HEK293T (cell line): ENCODE measurements around the gene RNF31.
A peak's percentile ranks its signal among the peaks of the same experiment; 100 is the strongest.

Experiments
- CTCF ChIA-PET: fragments of 350-600 bp; formaldehyde crosslinking; extraction: SDS; loops from one replicate; lab custom pipeline; 2021; ENCODE audit warnings: antibody characterized with exemption, inconsistent platforms; lab: Yijun Ruan, JAX
- POLR2A ChIA-PET: fragments of 350-600 bp; formaldehyde crosslinking; extraction: SDS; loops from one replicate; lab custom pipeline; 2020; ENCODE audit warnings: antibody characterized with exemption, inconsistent platforms; lab: Yijun Ruan, JAX
- DNase-seq: peaks from one replicate; pipeline ENCODE4 v3.0.0; 2012; ENCODE audit warnings: mixed read lengths; ENCODE audit errors: extremely low spot score
- ARNT ChIP-seq: fragments of 450-650 bp; IDR thresholded peaks from 2 replicates; pipeline ENCODE4 v1.6.1; 2017; ENCODE audit warnings: mild to moderate bottlenecking
- BHLHE40 ChIP-seq: fragments of 450-650 bp; IDR thresholded peaks from 2 replicates; pipeline ENCODE4 v1.6.1; 2016; ENCODE audit warnings: mild to moderate bottlenecking, moderate library complexity, borderline replicate concordance
- CTBP1 ChIP-seq: fragments of 450-650 bp; IDR thresholded peaks from 2 replicates; pipeline ENCODE4 v1.6.1; 2016; ENCODE audit warnings: borderline replicate concordance
- ELF4 ChIP-seq: fragments of 450-650 bp; IDR thresholded peaks from 2 replicates; pipeline ENCODE4 v1.6.1; 2017; ENCODE audit warnings: antibody characterized with exemption
- FOXA1 ChIP-seq: fragments of 450-650 bp; IDR thresholded peaks from 2 replicates; pipeline ENCODE4 v1.6.1; 2016; ENCODE audit warnings: mild to moderate bottlenecking
- FOXK2 ChIP-seq: fragments of 450-650 bp; IDR thresholded peaks from 2 replicates; pipeline ENCODE4 v1.6.1; 2016; ENCODE audit warnings: mild to moderate bottlenecking
- FOXM1 ChIP-seq: fragments of 450-650 bp; IDR thresholded peaks from 2 replicates; pipeline ENCODE4 v1.6.1; 2017; ENCODE audit warnings: mild to moderate bottlenecking, borderline replicate concordance
- HDGF ChIP-seq: fragments of 450-650 bp; IDR thresholded peaks from 2 replicates; pipeline ENCODE4 v1.6.1; 2017; ENCODE audit warnings: antibody characterized with exemption, borderline replicate concordance
- L3MBTL2 ChIP-seq: fragments of 450-650 bp; conservative IDR thresholded peaks from 2 replicates; pipeline ENCODE4 v1.6.1; 2016; ENCODE audit warnings: mild to moderate bottlenecking
- LEF1 ChIP-seq: fragments of 450-650 bp; IDR thresholded peaks from 2 replicates; pipeline ENCODE4 v1.6.1; 2017; ENCODE audit warnings: mild to moderate bottlenecking, borderline replicate concordance
- NFRKB ChIP-seq: fragments of 450-650 bp; IDR thresholded peaks from 2 replicates; pipeline ENCODE4 v1.6.1; 2016; ENCODE audit warnings: mild to moderate bottlenecking, moderate library complexity
- SP1 ChIP-seq: fragments of 450-650 bp; IDR thresholded peaks from 2 replicates; pipeline ENCODE4 v1.6.1; 2017
- SUZ12 ChIP-seq: fragments of 450-650 bp; IDR thresholded peaks from 2 replicates; pipeline ENCODE4 v1.6.1; 2016; ENCODE audit warnings: mild to moderate bottlenecking
- TARDBP ChIP-seq: fragments of 450-650 bp; IDR thresholded peaks from 2 replicates; pipeline ENCODE4 v1.6.1; 2016
- ZNF384 ChIP-seq: fragments of 450-650 bp; IDR thresholded peaks from 2 replicates; pipeline ENCODE4 v1.6.1; 2016
- TF ChIP-seq, protein P1 (sequence below): fragments of 450-650 bp; IDR thresholded peaks from 2 replicates; pipeline ENCODE4 v1.6.1; 2016

The RNF31 gene

DNA sequence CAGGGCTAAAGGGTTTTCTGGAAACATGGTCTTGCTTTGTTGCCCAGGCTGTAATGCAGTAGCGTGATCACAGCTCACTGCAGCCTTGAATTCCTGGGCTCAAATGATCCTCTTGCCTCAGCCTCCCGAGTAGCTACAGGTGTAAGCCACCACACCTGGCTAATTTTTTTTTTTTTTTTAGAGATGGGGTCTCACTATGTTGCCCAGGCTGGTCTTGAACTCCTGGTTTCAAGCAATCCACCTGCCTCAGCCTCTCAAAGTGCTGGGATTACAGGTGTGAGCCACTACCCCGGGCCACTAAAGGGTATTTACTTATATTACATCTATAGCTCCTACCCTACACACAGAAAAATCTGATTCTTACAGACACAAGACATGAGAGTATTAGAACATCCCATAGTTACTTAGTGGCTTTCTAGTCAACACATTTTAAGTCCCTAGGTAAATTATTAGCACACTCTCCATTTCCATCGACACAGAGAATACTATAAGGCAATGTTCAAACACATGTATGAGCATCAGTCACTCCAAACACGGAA is 38.9 kb upstream of the RNF31 start:
- no peak for TF ChIP-seq CTBP1
- CTCF ChIA-PET = interaction anchor here (0.6 to 8.1 kb wide), 27 partner anchors 8 to 200 kb away, joined by 3 to 114 read pairs (median 5); partner anchors contain the start of genes CARMIL3, CHMP4A, CIDEB and EMC9
- no peak for DNase-seq
- POLR2A ChIA-PET = interaction anchor here (0.9 to 9.8 kb wide), 11 partner anchors 14 to 87 kb away, joined by 3 to 162 read pairs (median 7); partner anchors contain the start of genes CARMIL3, EMC9, IPO4 and IRF9

DNA sequence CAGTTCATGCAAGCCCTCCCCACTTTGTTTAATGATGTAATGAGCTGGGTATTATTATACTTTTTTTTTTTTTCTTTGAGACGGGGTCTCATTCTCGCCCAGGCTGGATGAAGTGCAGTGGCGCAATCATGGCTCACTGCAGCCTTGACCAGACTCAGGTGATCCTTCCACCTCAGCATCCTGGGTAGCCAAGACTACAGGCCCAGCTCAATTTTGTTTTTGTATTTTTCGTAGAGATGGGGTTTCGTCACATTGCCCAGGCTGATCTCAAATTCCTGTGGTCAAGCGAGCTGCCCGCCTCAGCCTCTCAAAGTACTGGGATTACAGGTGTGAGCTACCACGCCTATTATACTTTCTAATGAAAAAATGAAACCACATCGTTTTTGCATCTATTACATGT is 37.2 kb upstream of the RNF31 start:
- CTCF ChIA-PET = interaction anchor here (0.6 to 8.1 kb wide), 8 partner anchors 9 to 1051 kb away, joined by 3 to 114 read pairs (median 4); partner anchors contain the start of gene PCK2
- POLR2A ChIA-PET = interaction anchor here (1.3 to 9.8 kb wide), 4 partner anchors 15 to 50 kb away, joined by 3 to 162 read pairs (median 9); partner anchors contain the start of genes EMC9, PCK2 and PSME1
- no peak for DNase-seq
- TF ChIP-seq FOXA1 (no peak), CTBP1 (no peak), ARNT (no peak), FOXM1 (no peak), BHLHE40 (no peak)
- TF ChIP-seq, protein P1, sequence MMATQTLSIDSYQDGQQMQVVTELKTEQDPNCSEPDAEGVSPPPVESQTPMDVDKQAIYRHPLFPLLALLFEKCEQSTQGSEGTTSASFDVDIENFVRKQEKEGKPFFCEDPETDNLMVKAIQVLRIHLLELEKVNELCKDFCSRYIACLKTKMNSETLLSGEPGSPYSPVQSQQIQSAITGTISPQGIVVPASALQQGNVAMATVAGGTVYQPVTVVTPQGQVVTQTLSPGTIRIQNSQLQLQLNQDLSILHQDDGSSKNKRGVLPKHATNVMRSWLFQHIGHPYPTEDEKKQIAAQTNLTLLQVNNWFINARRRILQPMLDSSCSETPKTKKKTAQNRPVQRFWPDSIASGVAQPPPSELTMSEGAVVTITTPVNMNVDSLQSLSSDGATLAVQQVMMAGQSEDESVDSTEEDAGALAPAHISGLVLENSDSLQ = no peak

DNA sequence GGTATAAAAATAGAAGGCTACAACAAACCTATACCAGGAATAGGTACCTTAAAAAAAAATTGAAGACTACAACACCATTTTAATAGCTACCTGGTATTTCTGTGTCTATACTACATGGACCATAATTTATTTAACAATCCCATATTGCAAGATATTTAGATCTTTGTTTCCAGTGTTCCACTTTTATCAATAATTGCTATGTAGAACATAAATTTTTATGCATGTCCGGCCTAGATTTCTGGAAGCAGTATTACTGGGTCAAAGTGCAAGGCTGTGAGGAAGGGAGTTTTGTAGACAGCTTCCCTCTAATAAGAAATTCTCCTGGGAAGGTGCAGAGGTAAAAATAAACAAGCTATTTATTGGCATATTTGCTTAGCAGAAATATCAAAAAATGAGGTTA is 36.8 kb upstream of the RNF31 start:
- TF ChIP-seq TARDBP (no peak), FOXA1 (no peak), LEF1 (no peak), ELF4 (no peak), CTBP1 (no peak), FOXM1 (no peak), NFRKB (no peak), ZNF384 (no peak), ARNT (no peak), SUZ12 (no peak), L3MBTL2 (no peak), BHLHE40 (no peak)
- no peak for DNase-seq
- CTCF ChIA-PET = interaction anchor here (0.7 to 8.1 kb wide), 4 partner anchors 17 to 66 kb away, joined by 3 to 114 read pairs (median 4); partner anchors contain the start of gene PCK2
- POLR2A ChIA-PET = interaction anchor here (1.3 to 9.8 kb wide), 4 partner anchors 16 to 50 kb away, joined by 3 to 162 read pairs (median 9); partner anchors contain the start of genes EMC9, PCK2 and PSME1

DNA sequence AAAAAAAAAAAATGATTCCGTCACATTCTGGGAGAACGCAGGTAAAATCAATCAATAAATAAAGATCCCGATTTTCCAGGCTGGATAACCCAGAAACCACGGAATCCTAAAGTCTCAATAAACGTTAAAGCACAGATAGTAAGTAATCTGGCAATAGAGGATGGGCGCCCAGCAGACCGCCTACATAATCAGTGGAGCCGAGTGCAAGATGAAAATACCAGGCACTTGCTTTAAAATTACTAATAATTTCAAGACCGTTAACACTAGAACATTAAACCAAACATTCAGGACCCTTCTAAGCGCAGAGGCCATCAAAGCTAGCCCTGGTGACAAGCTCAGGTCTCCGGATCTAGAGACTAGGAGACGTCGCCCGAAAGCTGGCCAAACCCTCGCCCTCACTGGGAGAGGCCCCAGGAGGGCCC is 33.9 kb upstream of the RNF31 start:
- TF ChIP-seq, protein P1 = no peak
- TF ChIP-seq NFRKB (no peak), ARNT (no peak), CTBP1 (no peak), FOXK2 (no peak), HDGF (no peak), SP1 (no peak), SUZ12 (no peak), ZNF384 (no peak)
- CTCF ChIA-PET = interaction anchor here (0.6 to 3.9 kb wide), 4 partner anchors 20 to 324 kb away, joined by 3 to 30 read pairs (median 4); partner anchors contain the start of genes IRF9 and PCK2
- no peak for DNase-seq
- POLR2A ChIA-PET = interaction anchor here (0.7 to 4.6 kb wide), 30 partner anchors 9 to 812 kb away, joined by 3 to 65 read pairs (median 10); partner anchors contain the start of genes CARMIL3, CHMP4A, EMC9 and IPO4

DNA sequence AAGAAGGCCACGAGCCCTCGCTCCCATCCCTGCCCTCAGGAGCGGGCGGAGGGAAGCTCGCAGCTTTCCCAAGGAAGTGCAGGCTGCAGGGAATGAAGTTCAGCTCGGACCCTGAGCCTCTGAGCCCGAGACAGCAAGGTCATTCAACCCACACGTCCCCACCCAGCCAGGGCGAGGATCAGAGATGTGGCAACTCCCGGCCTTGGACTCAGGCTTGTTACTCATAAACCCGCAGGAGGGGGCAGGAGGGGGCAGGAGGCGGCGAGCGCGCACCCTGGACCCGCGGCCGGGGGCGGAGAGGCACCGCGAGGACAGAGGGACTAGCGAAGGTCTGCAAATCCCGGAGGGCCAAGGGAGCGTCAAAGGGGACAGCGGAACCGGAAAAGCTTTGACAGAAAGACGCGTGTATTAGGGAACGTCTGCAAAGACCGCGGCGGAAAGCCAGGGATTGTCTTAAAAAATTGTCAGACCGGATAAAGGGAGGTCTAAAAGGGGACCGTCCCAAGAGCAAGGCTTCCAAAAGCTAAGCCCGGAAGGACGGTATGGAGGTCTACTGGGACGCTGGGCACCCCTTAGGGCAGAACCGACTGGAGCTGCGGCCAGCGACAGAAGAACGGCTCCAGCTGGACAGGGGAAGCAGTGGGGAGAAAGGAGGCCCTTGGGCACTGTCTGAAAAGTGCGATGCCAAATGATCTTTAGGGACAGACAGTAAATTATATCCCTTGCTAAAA is 33.3 kb upstream of the RNF31 start:
- no peak for TF ChIP-seq FOXK2
- TF ChIP-seq LEF1 = no peak
- TF ChIP-seq L3MBTL2 = peak; percentile 70
- TF ChIP-seq ELF4 = 0 out of 2 replicates have a peak, but pooled peaks have one; percentile 6
- POLR2A ChIA-PET = interaction anchor here (0.7 to 4.6 kb wide), 42 partner anchors 9 to 813 kb away, joined by 3 to 65 read pairs (median 6); partner anchors contain the start of genes CARMIL3, CHMP4A, EMC9 and IPO4
- CTCF ChIA-PET = interaction anchor here (0.6 to 3.9 kb wide), 6 partner anchors 20 to 323 kb away, joined by 3 to 30 read pairs (median 4); partner anchors contain the start of genes IRF9, PCK2 and RNF31
- DNase-seq = peak; percentile 72

DNA sequence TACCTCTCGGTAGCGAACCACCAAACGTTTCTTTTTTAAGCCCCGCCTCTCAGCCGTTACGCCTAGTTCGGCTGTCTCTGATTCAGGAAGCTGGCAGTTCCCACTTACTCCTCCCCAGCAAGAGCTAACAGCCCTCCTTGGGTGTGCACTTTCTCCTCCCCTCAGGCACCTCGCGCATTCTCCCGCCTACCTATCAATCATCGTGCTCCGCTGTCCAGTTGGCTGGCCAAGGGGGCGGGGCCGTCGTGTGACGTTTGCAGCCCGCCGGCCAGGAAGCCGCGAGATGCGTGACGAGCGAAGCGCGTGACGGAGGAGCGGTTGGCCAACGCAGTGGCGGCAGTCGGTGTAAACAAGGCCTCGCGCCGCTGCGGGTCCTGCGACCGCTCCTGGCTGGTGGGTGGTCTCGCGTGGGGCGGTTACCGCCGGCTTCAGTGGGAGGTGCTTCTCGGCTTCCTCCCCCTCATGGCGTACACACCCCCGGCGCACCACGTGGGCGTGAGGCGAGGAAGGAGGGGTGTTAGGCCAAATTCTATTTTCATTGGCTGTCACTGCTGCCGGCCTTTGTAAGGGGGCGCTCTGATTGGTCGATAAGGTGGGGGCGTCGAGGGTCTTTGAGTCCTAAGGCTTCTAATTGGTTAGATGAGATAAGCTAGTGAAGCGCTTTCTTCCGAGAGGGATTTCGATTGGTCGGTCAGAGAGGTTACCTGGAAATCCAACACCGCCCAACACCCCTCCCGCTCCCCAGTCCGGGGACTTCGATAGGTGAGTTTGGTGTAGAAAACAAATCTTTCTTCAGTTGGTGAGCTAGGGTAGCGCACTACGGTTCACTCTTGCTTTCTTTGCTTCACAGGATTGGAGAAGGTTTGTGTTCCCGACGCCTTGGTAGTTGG is 32.5 kb upstream of the RNF31 start, which contains the start of the genes DCAF11 and NRL:
Gene DCAF11 (plus strand): TSS at position 246 of the 890 bp plus-strand sequence. CDS start 818 bp downstream, outside the sequence.
Gene NRL (minus strand): TSS at position 418 of the 890 bp plus-strand sequence. CDS start 32,101 bp downstream, outside the sequence.
- ChIA-PET CTCF (interaction anchor here (0.7 to 3.9 kb wide), 7 partner anchors 23 to 304 kb away, joined by 3 to 30 read pairs (median 4); partner anchors contain the start of genes IRF9 and RNF31), POLR2A (interaction anchor here (0.7 to 4.6 kb wide), 41 partner anchors 9 to 813 kb away, joined by 3 to 65 read pairs (median 6); partner anchors contain the start of genes CARMIL3, CHMP4A, EMC9 and IPO4)
- TF ChIP-seq, protein P1 = peak; percentile 99
- no peak for TF ChIP-seq ZNF384
- TF ChIP-seq ELF4 = peak; percentile 48; the same call in 1 of the 2 replicates
- no peak for TF ChIP-seq ARNT
- TF ChIP-seq SP1 = peak; percentile 66
- TF ChIP-seq NFRKB = no peak
- no peak for TF ChIP-seq SUZ12
- TF ChIP-seq FOXM1 = no peak
- TF ChIP-seq TARDBP = peak; percentile 64; the same call in 1 of the 2 replicates
- TF ChIP-seq LEF1 = no peak; the same call in 1 of the 2 replicates
- peak; percentile 97 for TF ChIP-seq L3MBTL2
- peak; percentile 97 for DNase-seq
